HCT116 (cell line): ENCODE results near the gene MAN1A1. TPM values are rescaled to one million over a fixed set of nuclear protein-coding genes. Genes with fewer than 3 reads are reported as not detected.

Experiments
- ATAC-seq: fragments of 200-7000 bp; cut with Tn5 transposase; 2 replicates; pipeline ENCODE4 v1.9.1; 2020; ENCODE audit warnings: mild to moderate bottlenecking, moderate library complexity
- BruUV-seq: library from RNA; stranded (reverse); fragments of 400-500 nt; replicated peaks from 2 replicates; lab custom pipeline; 2021; lab: Mats Ljungman, UMichigan
- CTCF ChIA-PET: fragments of 300-600 bp; sonication (Branson Sonifier 250); formaldehyde crosslinking; loops from one replicate; lab custom pipeline; 2021; ENCODE audit warnings: antibody characterized with exemption; lab: Charles Lee
- POLR2A ChIA-PET: fragments of 300-600, 350-600 bp; sonication (Branson Sonifier 250); formaldehyde crosslinking; loops from one replicate; lab custom pipeline; 2021; ENCODE audit warnings: antibody characterized with exemption; lab: Charles Lee
- RAD21 ChIA-PET, 2 experiments: fragments of 300-600 bp; sonication (Branson Sonifier 250); formaldehyde crosslinking; loops; one replicate each; lab custom pipeline; 2023; ENCODE audit warnings: low total read pairs in 2 of 2; ENCODE audit not compliant: uncharacterized antibody in 2 of 2, unreplicated experiment in 2 of 2, low non-redundant PET in 1 of 2; lab: Charles Lee
- DNase-seq: peaks from one replicate; pipeline ENCODE4 v3.0.0-alpha.2; 2010; ENCODE audit warnings: low read depth, low spot score
- H2AFZ ChIP-seq: fragments of 200-600 bp; shearing (Covaris generic), sonication (generic); 2 replicates; pipeline ENCODE4 v1.6.1; 2017; ENCODE audit warnings: low read depth, mixed run types, mixed read lengths, antibody characterized with exemption, low read length; ENCODE audit not compliant: poor library complexity, severe bottlenecking
- H3K27ac ChIP-seq: 2 replicates; pipeline ENCODE4 v1.5.1; 2012; ENCODE audit warnings: low read depth, low read length
- H3K27me3 ChIP-seq: fragments of 200-600 bp; sonication (generic); 2 replicates; pipeline ENCODE4 v1.6.1; 2016; ENCODE audit warnings: mixed run types, low read length, mixed read lengths; ENCODE audit not compliant: insufficient read depth
- H3K36me3 ChIP-seq, 2 experiments: fragments of 200-500 bp in 1 of 2; fragments of 200-600 bp in 1 of 2; sonication (Bioruptor generic) in 1 of 2; sonication (generic) in 1 of 2; 2 replicates each; pipeline versions ENCODE4 v1.5.1 to v1.6.1; 2014 to 2016; ENCODE audit warnings: low read length in 2 of 2, inconsistent platforms in 1 of 2, mixed read lengths in 1 of 2, mixed run types in 1 of 2; ENCODE audit not compliant: insufficient read depth in 2 of 2, control insufficient read depth in 1 of 2
- H3K4me1 ChIP-seq, 2 experiments: fragments of 200-600 bp in 1 of 2; sonication (generic) in 1 of 2; 2 replicates each; pipeline versions ENCODE4 v1.5.1 to v1.6.1; 2012 to 2017; ENCODE audit warnings: low read length in 2 of 2, inconsistent platforms in 1 of 2, mild to moderate bottlenecking in 1 of 2, mixed read lengths in 1 of 2, mixed run types in 1 of 2, moderate library complexity in 1 of 2; ENCODE audit not compliant: insufficient read depth in 2 of 2, control insufficient read depth in 1 of 2
- H3K4me2 ChIP-seq: fragments of 200-600 bp; sonication (generic); 2 replicates; pipeline ENCODE4 v1.6.1; 2017; ENCODE audit warnings: mixed run types, low read length, mixed read lengths
- H3K4me3 ChIP-seq, 2 experiments: fragments of 200-600 bp in 1 of 2; sonication (generic) in 1 of 2; replicated peaks in 1 of 2; 2 replicates each; pipeline ENCODE4 v1.5.1; 2011 to 2016; ENCODE audit warnings: low read length in 2 of 2, control low read depth in 1 of 2, low read depth in 1 of 2, mild to moderate bottlenecking in 1 of 2, mixed read lengths in 1 of 2, mixed run types in 1 of 2
- H3K79me2 ChIP-seq: fragments of 200-600 bp; sonication (generic); 2 replicates; pipeline ENCODE4 v1.6.1; 2017; ENCODE audit warnings: mild to moderate bottlenecking, mixed run types, low read length, moderate library complexity, mixed read lengths; ENCODE audit not compliant: insufficient read depth
- H3K9ac ChIP-seq: fragments of 200-600 bp; sonication (generic); 2 replicates; pipeline ENCODE4 v1.6.1; 2016; ENCODE audit warnings: low read length, mixed read lengths
- H3K9me2 ChIP-seq: fragments of 200-600 bp; sonication (generic), shearing (Covaris generic); 2 replicates; pipeline ENCODE4 v1.6.1; 2017; ENCODE audit warnings: mixed run types, mild to moderate bottlenecking, moderate library complexity; ENCODE audit not compliant: insufficient read depth
- H3K9me3 ChIP-seq, 2 experiments: fragments of 200-500 bp in 1 of 2; fragments of 200-600 bp in 1 of 2; sonication (Bioruptor generic) in 1 of 2; sonication (generic) in 1 of 2; 2 replicates each; pipeline ENCODE4 v1.6.1; 2014 to 2017; ENCODE audit warnings: low read length in 2 of 2, mixed read lengths in 2 of 2, inconsistent platforms in 1 of 2, low read depth in 1 of 2, mild to moderate bottlenecking in 1 of 2, mixed run types in 1 of 2, moderate library complexity in 1 of 2; ENCODE audit not compliant: control insufficient read depth in 1 of 2, insufficient read depth in 1 of 2
- H4K20me1 ChIP-seq: fragments of 200-600 bp; sonication (generic), shearing (Covaris generic); 2 replicates; pipeline ENCODE4 v1.6.1; 2017; ENCODE audit warnings: mixed run types, mild to moderate bottlenecking, moderate library complexity; ENCODE audit not compliant: insufficient read depth
- CBX3 ChIP-seq: IDR thresholded peaks from 2 replicates; pipeline ENCODE4 v1.6.1; 2012; ENCODE audit warnings: low read depth
- CEBPB ChIP-seq: IDR thresholded peaks from 2 replicates; pipeline ENCODE4 v1.6.1; 2012; ENCODE audit warnings: low read depth
- EGR1 ChIP-seq: IDR thresholded peaks from 2 replicates; pipeline ENCODE4 v1.6.1; 2012; ENCODE audit warnings: low read depth
- ELF1 ChIP-seq: IDR thresholded peaks from 2 replicates; pipeline ENCODE4 v1.6.1; 2012; ENCODE audit warnings: low read depth, borderline replicate concordance
- RAD21 ChIP-seq: IDR thresholded peaks from 2 replicates; pipeline ENCODE4 v1.6.1; 2012; ENCODE audit warnings: low read depth, mild to moderate bottlenecking
- SIN3A ChIP-seq: IDR thresholded peaks from 2 replicates; pipeline ENCODE4 v1.6.1; 2012; ENCODE audit warnings: low read depth
- SP1 ChIP-seq: IDR thresholded peaks from 2 replicates; pipeline ENCODE4 v1.6.1; 2012; ENCODE audit warnings: low read depth
- SRF ChIP-seq: IDR thresholded peaks from 2 replicates; pipeline ENCODE4 v1.6.1; 2012; ENCODE audit warnings: low read depth
- TCF7L2 ChIP-seq: IDR thresholded peaks from 2 replicates; pipeline ENCODE4 v1.7.0; 2011; ENCODE audit warnings: borderline replicate concordance, inconsistent platforms; ENCODE audit not compliant: insufficient read depth, insufficient read length; ENCODE audit errors: extremely low read depth
- YY1 ChIP-seq: IDR thresholded peaks from 2 replicates; pipeline ENCODE4 v1.6.1; 2011; ENCODE audit warnings: low read length, low read depth, moderate library complexity, mild to moderate bottlenecking; ENCODE audit not compliant: insufficient replicate concordance; ENCODE audit errors: extremely low read depth
- ZFX ChIP-seq: fragments of 450-650 bp; IDR thresholded peaks from 2 replicates; pipeline ENCODE4 v1.6.1; 2017
- ZNF274 ChIP-seq: fragments of 200-500 bp; sonication (Bioruptor generic); IDR thresholded peaks from 2 replicates; pipeline ENCODE4 v1.6.1; 2014; ENCODE audit warnings: mild to moderate bottlenecking, low read depth, low read length, inconsistent platforms
- intact Hi-C: fragments of 100-400 bp; cut with micrococcal nuclease; formaldehyde crosslinking; loops from 2 replicates; pipeline ENCODE4 v1.10.0; 2022
- total RNA-seq: library from RNA; stranded (reverse); gene quantifications from one replicate; pipeline ENCODE4 v1.2.1, GENCODE V29; 2021; ENCODE audit not compliant: unreplicated experiment
- TF ChIP-seq, protein P1 (sequence below): IDR thresholded peaks from 2 replicates; pipeline ENCODE4 v1.6.1; 2012

MAN1A1 gene
- total RNA-seq, 1 experiment from 2014 or later: 46.0 TPM

DNA sequence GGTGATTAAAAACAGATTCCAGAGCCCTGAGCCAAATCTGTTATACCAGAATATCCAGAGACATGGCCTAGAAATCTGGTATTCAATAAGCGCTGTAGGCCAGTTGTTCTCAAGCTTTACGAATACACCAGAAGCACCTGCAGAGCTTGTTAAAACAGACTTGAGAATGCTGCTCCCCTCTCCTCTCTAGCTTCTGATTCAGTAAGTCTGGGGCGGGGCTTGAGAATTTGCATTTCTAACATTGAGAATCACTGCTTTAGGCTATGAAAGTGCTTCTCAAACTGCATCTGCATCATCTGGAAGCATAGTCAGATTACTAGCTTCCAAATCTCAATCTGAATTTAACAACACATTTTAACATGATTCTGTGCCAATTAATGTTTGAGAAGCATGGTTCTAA is 20.5 kb upstream of the MAN1A1 start:
- Histone ChIP-seq H4K20me1 (no peaks in the 10 kb centered on the region), H3K9me3 (no peaks in the 10 kb centered on the region), H3K9me2 (no peaks in the 10 kb centered on the region), H3K27me3 (no peaks in the 10 kb centered on the region), H3K36me3 (no peaks in the 10 kb centered on the region), H3K4me2 (no peak overlapping the region), H2AFZ (no peak overlapping the region), H3K4me3 (no peak overlapping the region), H3K9ac (no peak overlapping the region), H3K27ac (no peak overlapping the region), H3K79me2 (no peaks in the 10 kb centered on the region), H3K4me1 (no peaks in the 10 kb centered on the region)
- no peak for DNase-seq
- ChIA-PET POLR2A (no interaction called here), RAD21 (no interaction called here), CTCF (no interaction called here)
- BruUV-seq: no TSS peak
- no peak for ATAC-seq
- intact Hi-C loops: no loop called here
- TF ChIP-seq CEBPB: no peak
- TF ChIP-seq TCF7L2: no peak
- TF ChIP-seq, protein P1, sequence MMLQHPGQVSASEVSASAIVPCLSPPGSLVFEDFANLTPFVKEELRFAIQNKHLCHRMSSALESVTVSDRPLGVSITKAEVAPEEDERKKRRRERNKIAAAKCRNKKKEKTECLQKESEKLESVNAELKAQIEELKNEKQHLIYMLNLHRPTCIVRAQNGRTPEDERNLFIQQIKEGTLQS: no peak
- no peak for TF ChIP-seq RAD21
- no peak for TF ChIP-seq ZFX
- TF ChIP-seq YY1: no peak
- TF ChIP-seq CBX3: no peak
- TF ChIP-seq SP1: no peak
- no peak for TF ChIP-seq SIN3A

GRCh38 chr6:119368921-119369320 is 19.4 kb upstream of the MAN1A1 start:
- Histone ChIP-seq H3K4me3 (no peak overlapping the region), H3K4me1 (no peaks in the 10 kb centered on the region), H3K36me3 (no peaks in the 10 kb centered on the region), H2AFZ (no peak overlapping the region), H3K27me3 (no peaks in the 10 kb centered on the region), H3K9ac (no peak overlapping the region), H3K4me2 (no peak overlapping the region), H3K27ac (no peak overlapping the region), H4K20me1 (no peaks in the 10 kb centered on the region), H3K79me2 (no peaks in the 10 kb centered on the region), H3K9me2 (no peaks in the 10 kb centered on the region), H3K9me3 (no peaks in the 10 kb centered on the region)
- CTCF ChIA-PET: no interaction called here
- no peak for TF ChIP-seq YY1
- TF ChIP-seq RAD21: no peak
- TF ChIP-seq ZNF274: no peak
- TF ChIP-seq ELF1: no peak
- TF ChIP-seq, protein P1: no peak
- no peak for TF ChIP-seq SRF
- no peak for TF ChIP-seq EGR1
- no peak for TF ChIP-seq CBX3
- POLR2A ChIA-PET: no interaction called here
- no TSS peak for BruUV-seq
- intact Hi-C loops: no loop called here
- DNase-seq (no peak), ATAC-seq (no peak)
- RAD21 ChIA-PET: no interaction called here
